Measurements from ENCODE around the gene C19orf25.

- no peak for TF ChIP-seq CTCF (IDR thresholded peaks at IDR 0.05)
- no peak for TF ChIP-seq POLR2A (IDR thresholded peaks at IDR 0.05)
Measured at GRCh38 chr19:1524972-1525325, 45.9 kb upstream of the C19orf25 start.

All from Peyer's patch (tissue), 4 donors.